Mesenchymal stem cell (in vitro differentiated cells and primary cell): Measurements from ENCODE around the gene DEF6.

Source experiments
- DNase-seq: peaks from one replicate; pipeline ENCODE4 v3.0.0-alpha.2; 2013
- H2AFZ ChIP-seq: one replicate; pipeline ENCODE4 v1.6.1; 2013; ENCODE audit warnings: low read depth, mild to moderate bottlenecking, control low read depth, inconsistent platforms, low read length, moderate library complexity
- H2AK5ac ChIP-seq: 2 replicates; pipeline ENCODE4 v1.6.1; 2013; ENCODE audit warnings: low read length, moderate library complexity, mild to moderate bottlenecking, inconsistent platforms; ENCODE audit not compliant: severe bottlenecking
- H2BK120ac ChIP-seq: one replicate; pipeline ENCODE4 v1.6.1; 2013; ENCODE audit warnings: low read depth, mild to moderate bottlenecking, inconsistent platforms, low read length, moderate library complexity
- H2BK12ac ChIP-seq, 2 experiments: one replicate each; pipeline ENCODE4 v1.6.1; 2013; ENCODE audit warnings: inconsistent platforms in 2 of 2, low read length in 2 of 2, mild to moderate bottlenecking in 2 of 2, moderate library complexity in 2 of 2, control low read depth in 1 of 2
- H2BK15ac ChIP-seq: one replicate; pipeline ENCODE4 v1.6.1; 2013; ENCODE audit warnings: mild to moderate bottlenecking, low read depth, inconsistent platforms; ENCODE audit not compliant: poor library complexity, severe bottlenecking
- H2BK5ac ChIP-seq: 2 replicates; pipeline ENCODE4 v1.6.1; 2013; ENCODE audit warnings: low read depth, mild to moderate bottlenecking, low read length, control low read depth, inconsistent platforms; ENCODE audit not compliant: poor library complexity, severe bottlenecking
- H3K14ac ChIP-seq, 2 experiments: one replicate each; pipeline ENCODE4 v1.6.1; 2013; ENCODE audit warnings: inconsistent platforms in 2 of 2, low read length in 2 of 2, control low read depth in 1 of 2, mild to moderate bottlenecking in 1 of 2, moderate library complexity in 1 of 2
- H3K18ac ChIP-seq, 2 experiments: one replicate each; pipeline ENCODE4 v1.6.1; 2013; ENCODE audit warnings: inconsistent platforms in 2 of 2, low read length in 2 of 2, control low read depth in 1 of 2, low read depth in 1 of 2, mild to moderate bottlenecking in 1 of 2
- H3K23ac ChIP-seq, 2 experiments: one replicate each; pipeline ENCODE4 v1.6.1; 2013; ENCODE audit warnings: inconsistent platforms in 2 of 2, low read length in 2 of 2, mild to moderate bottlenecking in 2 of 2, moderate library complexity in 2 of 2, control low read depth in 1 of 2
- H3K27ac ChIP-seq: 2 replicates; pipeline ENCODE4 v1.5.1; 2013; ENCODE audit warnings: mild to moderate bottlenecking, moderate library complexity, low read length, control low read depth, inconsistent platforms; ENCODE audit not compliant: poor library complexity, severe bottlenecking
- H3K27me3 ChIP-seq, 2 experiments: 2 replicates each; pipeline versions ENCODE4 v1.6.1 to v1.7.0; 2013; ENCODE audit warnings: low read length in 2 of 2, mild to moderate bottlenecking in 2 of 2, moderate library complexity in 2 of 2, control low read depth in 1 of 2, inconsistent platforms in 1 of 2; ENCODE audit not compliant: control insufficient read depth in 1 of 2, insufficient read depth in 1 of 2
- H3K36me3 ChIP-seq, 2 experiments: 2 replicates each; pipeline versions ENCODE4 v1.6.1 to v1.7.0; 2013; ENCODE audit warnings: low read length in 2 of 2, control low read depth in 1 of 2, inconsistent platforms in 1 of 2, low read depth in 1 of 2, mild to moderate bottlenecking in 1 of 2; ENCODE audit not compliant: insufficient read depth in 2 of 2, control insufficient read depth in 1 of 2
- H3K4ac ChIP-seq, 2 experiments: one replicate each; pipeline ENCODE4 v1.6.1; 2013; ENCODE audit warnings: inconsistent platforms in 2 of 2, low read length in 2 of 2, mild to moderate bottlenecking in 2 of 2, moderate library complexity in 2 of 2, control low read depth in 1 of 2, low read depth in 1 of 2
- H3K4me1 ChIP-seq: 2 replicates; pipeline ENCODE4 v1.6.1; 2013; ENCODE audit warnings: low read depth, low read length, control low read depth; ENCODE audit not compliant: control insufficient read depth, insufficient read depth
- H3K4me2 ChIP-seq: 2 replicates; pipeline ENCODE4 v1.6.1; 2013; ENCODE audit warnings: low read length, mild to moderate bottlenecking, inconsistent platforms; ENCODE audit not compliant: poor library complexity, severe bottlenecking
- H3K4me3 ChIP-seq, 2 experiments: 2 replicates each; pipeline versions ENCODE4 v1.5.1 to v1.7.0; 2013; ENCODE audit warnings: low read length in 2 of 2, mild to moderate bottlenecking in 2 of 2, control low read depth in 1 of 2, low read depth in 1 of 2; ENCODE audit not compliant: insufficient read depth in 1 of 2
- H3K79me1 ChIP-seq: replicated peaks from 2 replicates; pipeline ENCODE4 v1.6.1; 2013; ENCODE audit warnings: mild to moderate bottlenecking, control low read depth, low read length, inconsistent platforms; ENCODE audit not compliant: poor library complexity, severe bottlenecking
- H3K9ac ChIP-seq: 2 replicates; pipeline ENCODE4 v1.7.0; 2013; ENCODE audit warnings: mild to moderate bottlenecking, low read length, moderate library complexity
- H3K9me3 ChIP-seq: 2 replicates; pipeline ENCODE4 v1.7.0; 2013; ENCODE audit warnings: mild to moderate bottlenecking, low read length; ENCODE audit not compliant: control insufficient read depth
- H4K8ac ChIP-seq: one replicate; pipeline ENCODE4 v1.6.1; 2013; ENCODE audit warnings: inconsistent platforms, mild to moderate bottlenecking, low read length, moderate library complexity
- H4K91ac ChIP-seq: one replicate; pipeline ENCODE4 v1.6.1; 2013; ENCODE audit warnings: mild to moderate bottlenecking, low read length, inconsistent platforms
- WGBS: methylation state at CpG from one replicate; pipeline ENCODE4 v1.1.7; 2013; ENCODE audit warnings: mixed read lengths; 5-methylcytosine and 5-hydroxymethylcytosine counted together

DEF6 gene

GRCh38 chr6:35294308-35294945, 3.2 kb upstream of the DEF6 start:
- peaks cover 63 to 70% of the 10 kb centered on the region in 2 experiments for H3K36me3 ChIP-seq
- no peak overlapping the region for H2AK5ac ChIP-seq
- no peak overlapping the region for H3K27ac ChIP-seq
- no peak overlapping the region for H2BK120ac ChIP-seq
- H3K23ac ChIP-seq = no peak overlapping the region
- H2AFZ ChIP-seq = no peak overlapping the region
- H3K18ac ChIP-seq = no peak overlapping the region
- no peaks in the 10 kb centered on the region for H3K27me3 ChIP-seq
- DNase-seq = peak; percentile 38
- no peak overlapping the region for H3K4me3 ChIP-seq
- no peak overlapping the region for H3K9ac ChIP-seq
- H2BK12ac ChIP-seq = no peak overlapping the region
- H3K4me1 ChIP-seq = peaks cover 9% of the 10 kb centered on the region
- no peak overlapping the region for H4K91ac ChIP-seq
- no peak overlapping the region for H3K14ac ChIP-seq
- H3K4ac ChIP-seq = no peak overlapping the region
- H3K4me2 ChIP-seq = no peak overlapping the region
- H2BK15ac ChIP-seq = no peak overlapping the region
- WGBS = 60% methylated on average over 9 of the region's 10 CpGs
- H3K9me3 ChIP-seq = no peaks in the 10 kb centered on the region
- H2BK5ac ChIP-seq = no peak overlapping the region
- no peaks in the 10 kb centered on the region for H3K79me1 ChIP-seq
- no peak overlapping the region for H4K8ac ChIP-seq

- H3K27me3 ChIP-seq = no peaks in the 10 kb centered on the region
- no peak overlapping the region for H3K9ac ChIP-seq
- no peak overlapping the region for H3K23ac ChIP-seq
- H3K18ac ChIP-seq = no peak overlapping the region
- no peaks in the 10 kb centered on the region for H3K9me3 ChIP-seq
- 93% methylated on average over 2 of the region's 2 CpGs for WGBS
- H2BK120ac ChIP-seq = no peak overlapping the region
- no peak overlapping the region for H3K14ac ChIP-seq
- H4K8ac ChIP-seq = no peak overlapping the region
- H4K91ac ChIP-seq = no peak overlapping the region
- no peak overlapping the region for H3K4ac ChIP-seq
- no peak overlapping the region for H2AFZ ChIP-seq
- no peak overlapping the region for H3K4me3 ChIP-seq
- H2AK5ac ChIP-seq = no peak overlapping the region
- H3K4me1 ChIP-seq = peaks cover 9% of the 10 kb centered on the region
- H2BK5ac ChIP-seq = no peak overlapping the region
- peaks cover 56 to 63% of the 10 kb centered on the region in 2 experiments for H3K36me3 ChIP-seq
- no peak overlapping the region for H2BK15ac ChIP-seq
- no peak overlapping the region for H3K27ac ChIP-seq
- no peak overlapping the region for H3K4me2 ChIP-seq
- H2BK12ac ChIP-seq = no peak overlapping the region
- no peaks in the 10 kb centered on the region for H3K79me1 ChIP-seq
- DNase-seq = no peak
Observed at GRCh38 chr6:35295036-35295435, 2.6 kb upstream of the DEF6 start.

DNA sequence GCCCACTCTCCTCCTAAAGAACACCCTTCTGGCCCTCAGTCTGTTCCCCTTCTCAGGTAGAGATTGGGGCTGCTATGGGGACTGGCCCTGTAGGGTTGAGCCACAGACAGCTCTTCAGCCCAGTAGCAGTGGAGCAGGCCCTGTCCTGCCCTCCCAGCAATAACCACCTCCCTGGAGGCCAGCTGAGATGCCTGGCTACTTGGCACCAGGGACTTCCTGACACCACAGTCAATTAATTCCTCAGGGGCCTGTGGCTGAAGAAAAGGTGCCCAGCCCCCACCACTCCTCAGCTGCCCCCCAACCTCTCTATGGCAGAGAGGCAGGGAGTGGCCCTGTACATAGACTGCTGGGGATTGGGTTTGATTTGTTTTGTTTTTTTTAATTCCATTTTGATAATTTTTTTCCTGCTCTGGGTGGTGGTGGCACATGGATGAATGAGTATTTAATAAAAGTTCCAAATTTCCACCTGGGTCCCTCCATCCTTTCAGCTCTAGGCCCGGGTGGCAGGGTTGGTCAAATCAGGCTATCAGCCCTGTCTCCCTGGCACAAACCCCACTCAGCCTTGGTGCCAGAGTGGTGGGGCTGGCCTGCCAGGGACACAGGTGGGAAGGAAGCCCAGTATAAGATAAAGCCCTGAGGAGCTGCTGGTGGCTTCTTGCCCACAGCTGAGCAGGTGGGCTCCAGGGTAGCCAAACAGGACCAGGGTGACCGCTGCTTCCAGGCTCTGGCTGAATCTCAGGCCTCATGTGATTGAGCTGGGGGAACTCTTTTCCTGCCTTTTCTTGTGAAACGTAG, 1.9 kb upstream of the DEF6 start:
- H2BK120ac ChIP-seq = no peak overlapping the region
- no peak overlapping the region for H4K91ac ChIP-seq
- H2BK12ac ChIP-seq = no peak overlapping the region
- H3K9me3 ChIP-seq = no peaks in the 10 kb centered on the region
- H2BK15ac ChIP-seq = no peak overlapping the region
- no peak overlapping the region for H3K9ac ChIP-seq
- no peak overlapping the region for H2AK5ac ChIP-seq
- no peaks in the 10 kb centered on the region for H3K79me1 ChIP-seq
- no peak overlapping the region for H3K27ac ChIP-seq
- H3K14ac ChIP-seq = no peak overlapping the region
- no peak for DNase-seq
- peaks cover 50 to 57% of the 10 kb centered on the region in 2 experiments for H3K36me3 ChIP-seq
- H2AFZ ChIP-seq = no peak overlapping the region
- H3K18ac ChIP-seq = no peak overlapping the region
- WGBS = 100% methylated on average over 2 of the region's 3 CpGs
- H3K27me3 ChIP-seq = no peaks in the 10 kb centered on the region
- H3K4me3 ChIP-seq = no peak overlapping the region
- no peak overlapping the region for H2BK5ac ChIP-seq
- no peak overlapping the region for H3K4ac ChIP-seq
- no peak overlapping the region for H4K8ac ChIP-seq
- H3K23ac ChIP-seq = no peak overlapping the region
- H3K4me2 ChIP-seq = no peak overlapping the region
- H3K4me1 ChIP-seq = peaks cover 9% of the 10 kb centered on the region

DNA sequence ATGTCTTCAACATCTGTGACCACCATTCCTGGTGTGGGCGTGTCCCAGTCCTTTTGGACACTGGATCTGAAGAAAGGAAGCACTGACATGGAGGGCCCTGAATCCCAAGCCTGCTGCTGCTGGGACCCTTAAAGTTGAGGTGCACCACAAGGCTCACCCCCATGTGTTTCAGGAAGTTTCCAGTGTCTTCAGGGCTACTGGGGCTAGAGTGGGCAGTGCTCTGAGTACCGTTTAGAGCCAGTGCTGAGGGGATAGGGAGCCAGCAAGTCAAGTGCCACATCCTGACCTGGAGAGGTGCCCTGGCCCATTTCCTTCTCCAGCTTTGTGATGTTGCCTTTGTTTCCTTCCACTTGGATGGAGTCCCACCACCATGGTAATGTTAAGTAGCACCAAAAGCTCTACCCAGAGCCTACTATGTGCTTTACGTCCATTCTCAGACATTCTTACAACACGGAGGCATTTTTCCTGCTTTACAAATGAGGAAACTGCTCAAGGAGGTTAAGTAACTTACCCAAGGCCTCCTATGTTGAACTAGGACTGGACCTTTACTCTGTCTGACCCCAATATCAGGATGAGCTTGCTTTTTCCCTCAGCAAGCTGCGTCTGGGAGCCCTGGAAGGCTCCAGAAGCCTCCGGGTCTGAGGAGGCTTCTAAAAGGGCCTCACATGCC, 552 bp upstream of the DEF6 start:
- H3K27me3 ChIP-seq = no peaks in the 10 kb centered on the region
- H2AFZ ChIP-seq = no peak overlapping the region
- no peak overlapping the region for H3K4me2 ChIP-seq
- H3K14ac ChIP-seq = no peak overlapping the region
- H2BK12ac ChIP-seq = no peak overlapping the region
- H3K36me3 ChIP-seq = peaks cover 36 to 43% of the 10 kb centered on the region in 2 experiments
- H2AK5ac ChIP-seq = no peak overlapping the region
- no peak overlapping the region for H2BK5ac ChIP-seq
- H3K27ac ChIP-seq = no peak overlapping the region
- H2BK120ac ChIP-seq = no peak overlapping the region
- no peak overlapping the region for H3K9ac ChIP-seq
- no peaks in the 10 kb centered on the region for H3K79me1 ChIP-seq
- no peak overlapping the region for H2BK15ac ChIP-seq
- no peak overlapping the region for H4K8ac ChIP-seq
- peaks cover 9% of the 10 kb centered on the region for H3K4me1 ChIP-seq
- WGBS = 88% methylated on average over 6 of the region's 6 CpGs
- no peak overlapping the region for H3K4me3 ChIP-seq
- H3K23ac ChIP-seq = no peak overlapping the region
- H3K9me3 ChIP-seq = no peaks in the 10 kb centered on the region
- no peak overlapping the region for H4K91ac ChIP-seq
- no peak overlapping the region for H3K18ac ChIP-seq
- no peak overlapping the region for H3K4ac ChIP-seq
- DNase-seq = no peak
